Neutrophil (primary cell): ENCODE data around the gene CHSY3.

Source experiments
- H3K27ac ChIP-seq: fragments of 200-600 bp; sonication (generic); 2 replicates; pipeline ENCODE4 v1.5.1; 2016; ENCODE audit warnings: mild to moderate bottlenecking, moderate library complexity
- H3K27me3 ChIP-seq: fragments of 200-600 bp; sonication (generic); 2 replicates; pipeline ENCODE4 v1.6.0; 2016; ENCODE audit warnings: mild to moderate bottlenecking
- H3K36me3 ChIP-seq: fragments of 200-600 bp; sonication (generic); 2 replicates; pipeline ENCODE4 v1.5.1; 2017
- H3K4me1 ChIP-seq, 2 experiments: fragments of 200-600 bp in 1 of 2; sonication (generic) in 1 of 2; 1 replicate in 1 of 2; 2 replicates in 1 of 2; pipeline versions ENCODE4 v1.5.1 to v1.6.1; 2013 to 2016; ENCODE audit warnings: low read depth in 1 of 2, low read length in 1 of 2, mild to moderate bottlenecking in 1 of 2, moderate library complexity in 1 of 2; ENCODE audit not compliant: control insufficient read depth in 1 of 2, insufficient read depth in 1 of 2
- H3K4me3 ChIP-seq, 2 experiments: fragments of 200-600 bp in 1 of 2; sonication (generic) in 1 of 2; 1 replicate in 1 of 2; 2 replicates in 1 of 2; pipeline ENCODE4 v1.5.1; 2013 to 2016; ENCODE audit warnings: low read depth in 1 of 2, low read length in 1 of 2, mild to moderate bottlenecking in 1 of 2, moderate library complexity in 1 of 2
- H3K9me3 ChIP-seq: fragments of 200-600 bp; sonication (generic); 2 replicates; pipeline ENCODE4 v1.5.1; 2016
- TF ChIP-seq, protein P1 (sequence below): fragments of 200-600 bp; sonication (generic); IDR thresholded peaks from 2 replicates; pipeline ENCODE4 v1.5.1; 2016; ENCODE audit warnings: antibody characterized with exemption

Gene CHSY3

DNA sequence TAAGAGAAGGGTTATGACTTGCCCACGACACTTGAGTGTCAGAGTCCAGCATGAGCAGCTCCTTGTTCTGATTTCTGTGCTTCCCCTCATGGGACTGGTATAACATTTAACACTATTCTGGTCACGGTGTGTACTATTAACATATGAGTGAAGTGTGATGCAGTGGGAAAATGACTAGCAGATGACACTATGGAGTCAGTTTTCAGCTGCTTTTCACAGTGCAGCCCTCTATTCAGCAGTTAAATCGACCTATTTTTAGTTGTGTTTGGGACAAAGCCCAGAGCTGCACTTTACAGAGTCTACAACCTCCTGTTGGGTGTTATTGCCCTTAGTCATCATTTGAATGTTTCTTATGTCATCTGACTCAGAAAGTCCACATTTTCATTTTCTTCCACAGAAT, 59.1 kb downstream of the CHSY3 start:
- TF ChIP-seq, protein P1, sequence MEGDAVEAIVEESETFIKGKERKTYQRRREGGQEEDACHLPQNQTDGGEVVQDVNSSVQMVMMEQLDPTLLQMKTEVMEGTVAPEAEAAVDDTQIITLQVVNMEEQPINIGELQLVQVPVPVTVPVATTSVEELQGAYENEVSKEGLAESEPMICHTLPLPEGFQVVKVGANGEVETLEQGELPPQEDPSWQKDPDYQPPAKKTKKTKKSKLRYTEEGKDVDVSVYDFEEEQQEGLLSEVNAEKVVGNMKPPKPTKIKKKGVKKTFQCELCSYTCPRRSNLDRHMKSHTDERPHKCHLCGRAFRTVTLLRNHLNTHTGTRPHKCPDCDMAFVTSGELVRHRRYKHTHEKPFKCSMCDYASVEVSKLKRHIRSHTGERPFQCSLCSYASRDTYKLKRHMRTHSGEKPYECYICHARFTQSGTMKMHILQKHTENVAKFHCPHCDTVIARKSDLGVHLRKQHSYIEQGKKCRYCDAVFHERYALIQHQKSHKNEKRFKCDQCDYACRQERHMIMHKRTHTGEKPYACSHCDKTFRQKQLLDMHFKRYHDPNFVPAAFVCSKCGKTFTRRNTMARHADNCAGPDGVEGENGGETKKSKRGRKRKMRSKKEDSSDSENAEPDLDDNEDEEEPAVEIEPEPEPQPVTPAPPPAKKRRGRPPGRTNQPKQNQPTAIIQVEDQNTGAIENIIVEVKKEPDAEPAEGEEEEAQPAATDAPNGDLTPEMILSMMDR, result no peak
- H3K4me3 ChIP-seq, result no peak overlapping the region
- H3K27ac ChIP-seq, result no peak overlapping the region
- H3K9me3 ChIP-seq, result no peaks in the 10 kb centered on the region
- no peaks in the 10 kb centered on the region for H3K4me1 ChIP-seq
- no peaks in the 10 kb centered on the region for H3K36me3 ChIP-seq
- no peaks in the 10 kb centered on the region for H3K27me3 ChIP-seq

DNA sequence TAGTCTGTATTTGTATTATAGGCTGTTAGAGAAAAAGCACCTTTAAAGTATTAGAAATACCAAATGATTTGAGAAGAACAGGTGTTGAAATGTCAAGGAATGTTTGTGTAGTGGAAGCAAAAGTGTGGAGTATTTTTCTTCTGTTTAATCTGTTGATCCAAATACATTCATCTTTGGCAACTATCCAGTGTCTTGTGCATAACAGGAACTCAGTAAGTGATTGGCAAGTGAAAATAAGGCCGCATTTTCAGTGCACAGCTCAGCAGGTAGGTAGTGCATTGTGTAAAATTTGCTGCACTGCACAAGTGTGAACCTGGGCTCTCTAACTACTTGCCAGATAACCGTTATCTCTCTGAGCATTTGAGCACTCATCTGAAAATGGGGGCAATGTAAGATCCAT, 61.8 kb downstream of the CHSY3 start:
- TF ChIP-seq, protein P1, result no peak
- Histone ChIP-seq H3K27ac (no peak overlapping the region), H3K36me3 (no peaks in the 10 kb centered on the region), H3K9me3 (no peaks in the 10 kb centered on the region), H3K27me3 (no peaks in the 10 kb centered on the region), H3K4me1 (no peaks in the 10 kb centered on the region), H3K4me3 (no peak overlapping the region)

DNA sequence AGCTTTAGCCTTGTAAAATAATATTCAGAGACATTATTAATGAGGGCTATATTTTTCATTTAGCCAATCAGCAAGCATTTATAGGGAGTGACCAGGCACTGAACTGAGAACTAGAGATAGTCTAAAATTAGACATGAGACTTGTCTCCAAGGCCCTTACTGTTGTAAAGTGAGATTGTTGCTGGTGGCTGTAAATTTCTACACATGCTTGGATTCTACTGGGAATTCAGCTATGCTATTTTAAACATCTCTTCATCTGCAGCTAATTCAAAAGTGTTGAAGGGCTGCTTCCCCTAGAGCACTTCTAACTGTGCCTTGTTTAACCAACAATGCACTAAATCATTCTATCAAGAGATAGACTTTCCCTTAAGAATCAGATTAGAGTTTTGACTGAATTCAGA, 67.4 kb downstream of the CHSY3 start:
- Histone ChIP-seq H3K27me3 (no peaks in the 10 kb centered on the region), H3K4me1 (no peaks in the 10 kb centered on the region), H3K27ac (no peak overlapping the region), H3K4me3 (no peak overlapping the region), H3K36me3 (no peaks in the 10 kb centered on the region), H3K9me3 (no peaks in the 10 kb centered on the region)
- TF ChIP-seq, protein P1, result no peak

DNA sequence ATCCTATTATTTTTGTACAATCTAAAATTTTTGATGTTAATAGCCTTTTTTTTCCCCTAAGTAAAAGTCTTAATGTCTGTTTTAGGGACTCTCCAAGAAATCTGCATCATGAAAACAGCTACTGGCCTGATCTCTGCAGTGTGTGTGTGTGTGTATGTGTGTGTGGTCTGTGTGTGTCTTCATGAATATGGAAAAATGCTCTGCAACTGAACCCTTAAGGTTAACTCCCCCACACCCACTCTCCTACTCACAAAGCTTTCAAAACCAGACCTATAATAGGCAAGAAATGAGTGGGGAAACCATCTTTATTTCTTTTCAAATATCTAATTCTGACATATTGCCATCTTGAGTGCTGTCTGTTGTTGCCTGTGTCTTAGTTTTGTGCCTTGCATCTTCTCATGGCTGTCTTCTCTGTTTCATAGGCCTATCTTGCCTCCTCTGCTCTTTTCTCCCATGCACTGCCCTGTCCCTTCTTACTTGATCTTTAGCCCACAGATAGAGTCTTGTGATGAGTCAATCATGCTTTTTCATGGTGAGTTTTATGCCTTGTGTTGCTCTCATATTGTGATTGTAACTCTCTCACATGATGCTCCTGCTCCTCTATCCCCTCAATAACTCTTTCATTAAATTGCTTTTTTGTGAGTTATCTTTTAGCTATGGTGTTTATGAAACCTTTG, 68.3 kb downstream of the CHSY3 start:
- Histone ChIP-seq H3K4me1 (no peaks in the 10 kb centered on the region), H3K27me3 (no peaks in the 10 kb centered on the region), H3K4me3 (no peak overlapping the region), H3K9me3 (no peaks in the 10 kb centered on the region), H3K36me3 (no peaks in the 10 kb centered on the region), H3K27ac (no peak overlapping the region)
- TF ChIP-seq, protein P1, result no peak

DNA sequence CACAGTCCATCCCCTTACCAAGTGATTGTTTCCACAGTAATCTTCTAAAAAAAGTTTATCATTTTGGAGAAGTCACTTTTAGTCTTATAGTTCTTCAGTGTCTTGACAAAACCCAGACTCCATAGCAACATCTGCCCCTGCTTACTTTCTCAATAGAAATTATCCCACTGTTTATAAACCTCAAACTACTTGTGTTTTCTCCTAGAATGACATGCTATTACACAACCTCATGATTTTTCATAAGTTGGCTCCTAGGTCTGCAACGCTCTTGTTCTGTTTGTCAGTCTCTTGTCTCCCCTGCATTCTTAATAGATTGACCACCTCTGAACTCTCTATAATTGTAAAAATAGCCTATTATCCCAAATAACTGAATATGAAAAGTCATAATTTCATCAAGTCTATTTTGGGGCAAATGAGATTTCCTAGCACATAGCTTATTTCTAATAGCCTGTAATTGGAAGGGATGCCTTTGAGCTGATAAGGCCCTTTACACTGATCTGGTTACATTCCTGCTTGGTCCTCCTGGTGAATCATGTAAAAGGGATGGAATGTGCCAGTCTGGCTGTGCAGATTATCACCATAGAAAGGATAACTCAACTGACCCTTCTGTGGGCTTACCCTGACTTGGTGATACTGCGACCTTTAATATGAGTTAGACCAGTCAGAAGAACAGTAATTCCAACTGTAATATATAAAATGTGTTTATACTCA, 69.6 kb downstream of the CHSY3 start:
- no peaks in the 10 kb centered on the region for H3K27me3 ChIP-seq
- H3K4me3 ChIP-seq, result no peak overlapping the region
- no peaks in the 10 kb centered on the region for H3K4me1 ChIP-seq
- no peak overlapping the region for H3K27ac ChIP-seq
- TF ChIP-seq, protein P1, result no peak
- no peaks in the 10 kb centered on the region for H3K9me3 ChIP-seq
- H3K36me3 ChIP-seq, result no peaks in the 10 kb centered on the region
